Posterior cingulate gyrus (tissue), 11 donors: ENCODE measurements around the gene UBL3.

Experiments used
- DNase-seq, 10 donors: peaks; one replicate each; pipeline versions ENCODE4 v3.0.0 to v3.0.0-alpha.2; 2020 to 2021; ENCODE audit warnings: mixed read lengths in 3 of 10
- intact Hi-C: fragments of 100-400 bp; cut with DNase I; formaldehyde crosslinking; loops from one replicate; pipeline ENCODE4 v1.15.1; 2023

The UBL3 gene

DNA sequence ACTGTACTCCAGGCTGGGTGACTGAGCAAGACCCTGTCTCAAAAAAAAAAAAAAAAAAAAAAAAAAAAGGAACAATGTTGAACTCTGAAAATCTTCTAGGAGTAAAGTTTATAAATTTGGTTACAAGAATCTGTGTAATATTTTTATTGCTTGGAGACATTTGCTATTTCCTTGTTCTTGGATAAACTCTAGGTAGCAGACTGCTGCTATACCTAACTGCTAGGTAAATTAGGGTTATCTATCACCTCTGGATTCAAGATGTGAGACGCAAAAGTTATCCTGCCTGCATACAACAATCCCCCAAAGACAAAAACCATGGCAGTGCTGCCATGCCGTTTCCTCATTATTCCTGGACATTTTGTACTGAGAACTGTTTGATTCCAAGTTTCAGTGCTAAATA lies 33.7 kb downstream of the UBL3 start:
- intact Hi-C loops: no loop called here
- DNase-seq: no peak

DNA sequence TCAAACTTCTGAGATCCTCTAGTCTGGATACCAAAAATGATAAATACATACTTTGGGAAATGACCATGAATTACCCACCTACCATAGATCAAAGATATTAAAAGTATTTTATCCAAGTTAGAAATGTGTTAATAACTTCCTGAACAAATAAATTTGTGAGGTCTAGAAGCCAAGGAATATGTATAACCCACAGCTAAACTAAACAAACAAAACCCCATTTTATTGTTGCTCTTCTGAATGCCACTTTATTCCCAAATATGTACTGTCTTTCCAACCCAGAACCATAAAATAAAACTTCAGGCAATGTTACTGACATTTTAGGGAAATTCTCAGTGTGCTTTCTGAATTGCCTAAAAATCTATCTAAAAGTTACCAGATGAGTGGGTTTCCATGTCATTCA lies 35.1 kb downstream of the UBL3 start:
- intact Hi-C loops: no loop called here
- no peak for DNase-seq

DNA sequence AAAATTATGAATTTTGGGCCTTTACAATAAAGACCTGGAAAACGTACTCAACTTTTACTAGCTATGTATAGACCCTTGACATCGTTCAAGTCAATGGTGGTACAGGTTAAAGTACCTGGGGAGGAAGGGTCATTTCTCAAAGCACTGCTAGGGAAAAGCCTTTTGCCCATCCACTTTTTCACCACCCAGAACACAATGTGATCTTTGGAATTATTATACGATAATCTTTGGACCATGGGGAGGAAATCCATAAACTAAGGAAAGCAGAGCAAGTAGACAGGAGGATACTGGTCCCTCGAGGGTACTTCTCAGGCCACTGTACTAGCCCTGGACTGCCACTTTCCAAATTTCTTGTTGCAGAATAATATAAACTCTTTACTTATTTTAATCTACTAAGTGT lies 39.5 kb downstream of the UBL3 start:
- intact Hi-C loops: no loop called here
- DNase-seq: no peak

DNA sequence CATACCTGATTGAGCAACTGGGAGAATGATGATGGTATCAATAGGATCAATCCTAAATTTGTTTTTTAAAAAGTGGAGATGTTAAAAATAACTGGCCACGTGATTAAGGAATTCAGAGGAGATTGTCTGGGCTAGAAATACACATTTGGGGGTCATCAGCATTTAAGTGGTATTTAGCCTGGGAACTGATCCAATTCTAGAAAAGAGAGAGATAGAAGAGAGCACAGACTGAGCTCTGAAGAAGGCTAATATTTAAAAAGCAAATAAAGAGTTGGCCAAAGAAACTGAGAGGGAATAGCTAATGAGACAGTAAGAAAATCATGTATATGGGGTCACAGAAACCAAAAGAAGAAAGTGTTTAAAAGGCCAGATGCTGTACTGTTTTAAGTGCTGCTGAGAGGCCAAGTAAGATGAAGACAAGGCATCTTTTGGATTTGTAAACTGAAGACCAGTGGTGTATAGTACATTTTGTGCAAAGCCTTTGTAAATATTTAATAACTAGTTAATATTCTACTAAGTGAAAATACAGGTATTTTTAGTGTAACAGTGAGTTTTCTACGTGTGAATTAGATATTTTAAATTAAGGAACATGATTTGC lies 40.2 kb downstream of the UBL3 start:
- no peak for DNase-seq
- intact Hi-C loops: no loop called here

DNA sequence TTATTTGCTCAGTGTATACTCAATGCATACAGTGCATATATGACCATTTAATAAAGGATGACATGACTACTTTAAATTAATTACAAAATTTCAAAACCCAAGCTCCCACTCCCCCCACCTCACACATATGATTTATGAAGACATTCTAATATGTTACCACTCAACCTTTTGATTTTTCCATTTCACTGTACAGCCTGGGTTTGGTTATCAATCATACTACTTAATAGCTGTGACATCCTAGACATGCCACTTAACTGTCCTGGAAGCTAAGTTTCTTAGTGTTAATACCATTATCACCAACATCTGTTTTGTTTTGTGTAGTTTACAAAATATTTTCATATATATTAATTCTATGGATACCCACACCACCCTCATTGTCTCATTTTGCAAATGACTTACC lies 42.2 kb downstream of the UBL3 start:
- DNase-seq: no peak
- intact Hi-C loops: no loop called here

DNA sequence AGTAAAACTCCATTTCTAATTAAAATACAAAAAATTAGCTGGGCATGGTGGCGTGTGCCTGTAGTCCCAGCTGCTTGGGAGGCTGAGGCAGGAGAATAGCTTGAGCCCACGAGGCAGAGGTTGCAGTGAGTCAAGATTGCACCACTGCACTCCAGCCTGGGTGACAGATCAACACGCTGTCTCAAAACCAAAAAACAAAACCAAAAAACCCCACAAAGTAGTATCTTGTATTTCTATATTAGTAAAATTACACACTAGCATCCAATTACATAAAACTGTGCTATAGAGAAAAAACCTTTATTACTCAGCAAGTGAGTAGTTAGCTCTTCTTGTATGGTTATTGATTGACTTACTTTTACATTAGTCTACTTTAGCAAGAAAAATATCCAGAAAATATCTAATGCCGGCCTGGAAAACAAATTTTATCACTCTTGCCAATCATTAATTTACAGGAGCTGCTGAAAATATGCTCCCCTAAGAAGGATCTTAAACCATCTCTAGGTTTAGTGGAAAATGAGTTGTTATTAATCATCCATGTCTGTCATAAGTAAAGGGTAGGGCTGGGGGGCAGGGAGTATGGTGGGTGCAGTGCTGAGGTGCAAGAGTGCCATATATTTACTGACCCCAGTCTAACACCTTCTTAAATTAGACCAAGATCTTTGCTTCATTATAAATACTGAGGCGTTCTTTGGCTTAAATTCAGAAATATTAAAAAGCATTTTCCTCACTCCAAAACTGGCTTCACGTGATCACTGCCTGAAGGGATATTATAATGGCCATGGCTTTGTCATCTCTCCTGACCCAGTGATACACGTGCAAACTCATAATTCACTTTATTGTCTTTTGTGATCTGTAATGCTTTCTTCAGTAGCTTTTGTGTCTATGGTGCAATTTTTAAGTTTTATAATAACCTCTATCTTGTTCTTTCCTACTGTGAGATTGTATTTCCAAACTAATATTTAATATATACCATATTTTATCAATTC lies 44.1 kb downstream of the UBL3 start:
- DNase-seq: no peak
- intact Hi-C loops: no loop called here

DNA sequence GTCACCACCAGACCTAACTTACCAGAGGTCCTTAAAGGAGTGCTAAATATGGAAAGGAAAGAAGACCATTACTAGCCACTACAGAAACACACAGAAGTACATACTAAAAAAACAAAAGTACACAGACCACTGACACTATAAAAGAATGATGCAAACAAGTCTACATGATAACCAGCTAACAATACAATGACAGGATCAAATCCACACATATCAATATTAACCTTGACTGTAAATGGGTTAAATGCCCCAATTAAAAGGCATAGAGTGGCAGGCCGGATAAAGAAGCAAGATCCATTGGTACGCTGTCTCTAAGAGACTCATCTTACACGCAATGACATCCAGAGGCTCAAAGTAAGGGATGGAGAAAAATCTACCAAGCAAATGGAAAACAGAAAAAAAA lies 47.2 kb downstream of the UBL3 start:
- DNase-seq: no peak
- intact Hi-C loops: no loop called here

DNA sequence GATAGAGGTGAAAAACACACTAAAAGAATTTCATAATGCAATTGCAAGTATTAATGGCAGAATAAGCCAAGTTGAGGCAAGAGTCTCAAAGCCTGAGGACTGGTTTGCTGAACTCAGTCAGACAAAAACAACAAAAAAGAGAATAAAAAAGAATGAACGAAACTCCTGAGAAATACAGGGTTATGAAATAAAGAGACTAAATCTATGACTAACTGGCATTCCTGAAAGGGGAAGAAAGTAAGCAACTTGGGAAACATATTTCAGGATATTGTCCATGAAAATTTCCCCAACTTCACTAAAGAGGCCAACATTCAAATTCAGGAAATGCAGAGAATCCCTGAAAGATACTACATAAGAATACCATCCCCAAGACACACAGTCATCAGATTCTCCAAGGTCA lies 47.8 kb downstream of the UBL3 start:
- intact Hi-C loops: no loop called here
- no peak for DNase-seq

DNA sequence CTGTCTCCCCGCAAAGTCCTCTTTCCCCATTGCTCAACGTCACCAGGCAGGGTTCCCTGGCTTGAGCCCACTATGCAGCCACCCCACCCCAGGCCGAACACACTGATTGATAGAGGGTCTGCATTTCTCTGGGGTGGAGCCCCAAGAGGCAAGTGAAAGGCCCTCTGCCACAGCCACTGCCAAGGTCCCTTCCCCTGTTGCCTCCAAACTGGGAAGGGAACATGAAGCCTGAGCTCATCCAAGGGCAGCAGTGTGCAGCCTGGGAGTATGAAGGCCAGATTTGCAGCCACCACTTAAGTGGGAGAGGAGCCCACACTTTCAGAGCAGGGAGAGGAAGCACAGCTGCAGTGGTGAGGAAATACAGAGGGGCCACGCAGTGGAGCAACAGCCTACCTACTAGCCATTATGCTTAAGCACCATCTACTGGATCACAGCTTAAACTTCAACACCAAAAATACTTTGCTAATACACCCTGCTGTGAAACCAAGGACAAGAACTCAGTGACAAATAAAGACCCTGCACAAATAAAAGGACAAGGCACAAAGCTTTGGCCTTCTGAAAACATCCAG lies 48.6 kb downstream of the UBL3 start:
- DNase-seq: peak in 2 of 10 donors; percentile 33 to 70
- intact Hi-C loops: no loop called here

DNA sequence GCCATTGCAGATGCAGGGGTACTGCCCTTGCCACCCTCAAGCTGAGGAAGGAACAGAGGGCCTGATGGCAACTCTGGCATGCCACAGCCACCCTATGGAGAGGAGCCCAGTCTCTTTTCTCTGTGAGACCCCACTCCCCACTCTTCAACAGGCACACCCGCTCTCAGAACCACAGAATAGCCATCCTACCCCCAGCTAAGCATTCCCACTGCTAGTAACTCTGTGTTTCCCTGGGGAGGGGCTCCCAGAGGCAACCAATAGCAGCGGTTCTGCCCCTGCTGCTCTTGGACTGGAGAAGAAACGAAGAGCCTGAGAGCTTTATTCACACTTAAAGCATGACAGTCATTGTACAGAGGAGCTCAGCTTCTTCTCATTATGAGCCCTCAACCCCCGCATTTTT lies 49.3 kb downstream of the UBL3 start:
- no peak for DNase-seq
- intact Hi-C loops: no loop called here

DNA sequence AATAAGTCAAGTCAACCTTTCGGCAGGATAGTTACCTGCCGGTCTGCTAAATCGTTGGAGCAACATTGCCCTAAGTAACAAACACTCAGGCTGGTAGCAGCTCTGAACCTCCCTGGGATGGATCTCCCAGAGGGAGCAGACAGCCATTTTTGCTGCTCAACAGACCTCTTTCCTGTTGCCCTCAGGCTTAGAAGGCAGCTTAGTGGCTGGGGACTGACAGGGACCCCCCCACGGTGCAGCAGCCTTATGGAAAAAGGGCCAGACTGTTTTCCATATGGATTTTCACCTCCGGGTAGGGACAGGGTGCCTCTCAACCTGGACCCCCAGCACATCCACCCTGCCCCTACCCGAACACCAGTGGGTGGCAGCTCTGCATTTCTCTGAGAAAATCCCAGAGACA lies 49.7 kb downstream of the UBL3 start:
- intact Hi-C loops: no loop called here
- DNase-seq: no peak

DNA sequence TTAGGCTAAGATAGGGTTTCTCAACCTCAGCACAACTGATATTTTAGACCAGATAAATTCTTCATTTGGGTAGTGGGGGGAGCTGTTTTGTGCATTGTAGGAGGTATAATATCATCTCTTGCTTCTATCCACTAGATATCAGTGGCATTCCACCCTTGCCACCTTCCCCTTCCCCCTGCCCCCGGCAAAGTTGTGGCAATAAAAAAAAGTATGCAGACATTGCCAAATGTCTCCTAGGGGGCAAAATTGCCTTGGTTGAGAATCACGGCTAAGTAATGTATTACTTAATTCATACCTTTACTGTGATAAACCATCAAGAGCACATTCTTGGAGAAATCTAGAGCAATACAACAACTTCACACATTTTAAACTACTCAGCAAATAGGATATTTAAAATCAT lies 51.4 kb downstream of the UBL3 start:
- intact Hi-C loops: no loop called here
- no peak for DNase-seq

DNA sequence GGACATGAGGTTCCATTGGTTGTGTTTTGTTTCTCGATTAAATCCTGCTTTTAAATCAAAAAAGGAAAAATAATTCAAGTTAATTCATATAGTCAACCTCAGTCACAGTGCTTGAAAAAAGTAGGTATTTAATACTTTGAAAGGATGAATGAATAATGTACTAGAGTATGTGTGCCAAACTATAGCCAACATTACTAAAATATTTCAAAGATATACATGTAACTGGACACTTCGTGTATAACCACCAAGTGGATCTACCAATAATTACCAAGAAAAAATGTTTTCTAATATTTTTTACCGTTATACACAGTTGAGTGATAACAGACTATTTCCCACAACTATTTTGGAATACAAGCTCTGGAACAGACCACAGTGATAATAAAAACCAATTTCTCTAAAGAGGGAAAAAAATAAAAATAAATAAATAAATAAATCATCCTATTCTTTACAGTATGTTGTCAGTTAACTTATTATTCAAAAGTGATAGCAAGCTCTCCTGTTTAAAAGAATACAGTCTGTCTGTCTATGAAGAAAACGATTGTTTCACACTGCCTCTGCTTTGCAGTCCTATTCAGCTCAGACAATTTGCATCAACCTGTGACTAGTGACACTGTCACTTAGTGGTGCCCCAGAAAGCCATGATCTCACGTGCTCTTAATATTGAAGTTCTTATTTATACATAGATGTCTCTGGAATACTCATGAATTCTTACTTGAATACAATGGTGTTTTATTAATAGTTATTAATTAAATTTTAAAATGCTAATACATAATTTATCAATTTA lies 58.2 kb downstream of the UBL3 start:
- no peak for DNase-seq
- intact Hi-C loops: no loop called here

DNA sequence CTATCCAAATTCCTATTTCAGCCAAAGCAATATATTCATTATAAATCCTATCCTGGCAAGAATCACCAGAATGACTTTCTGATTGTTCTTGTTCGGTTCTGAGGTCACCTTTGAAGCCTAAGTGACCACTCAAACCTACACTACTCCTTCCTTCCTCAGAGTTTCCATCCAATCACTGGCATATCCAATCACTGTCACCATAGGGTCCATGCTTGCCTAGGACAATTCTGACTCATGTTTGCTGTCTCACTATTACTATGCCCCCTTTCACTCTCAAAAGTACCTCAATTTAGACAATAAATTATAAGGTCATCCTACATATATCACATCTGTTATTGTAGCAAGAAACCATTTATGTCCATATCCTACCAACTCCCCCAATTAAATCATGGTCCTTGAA lies 58.9 kb downstream of the UBL3 start:
- intact Hi-C loops: no loop called here
- no peak for DNase-seq

DNA sequence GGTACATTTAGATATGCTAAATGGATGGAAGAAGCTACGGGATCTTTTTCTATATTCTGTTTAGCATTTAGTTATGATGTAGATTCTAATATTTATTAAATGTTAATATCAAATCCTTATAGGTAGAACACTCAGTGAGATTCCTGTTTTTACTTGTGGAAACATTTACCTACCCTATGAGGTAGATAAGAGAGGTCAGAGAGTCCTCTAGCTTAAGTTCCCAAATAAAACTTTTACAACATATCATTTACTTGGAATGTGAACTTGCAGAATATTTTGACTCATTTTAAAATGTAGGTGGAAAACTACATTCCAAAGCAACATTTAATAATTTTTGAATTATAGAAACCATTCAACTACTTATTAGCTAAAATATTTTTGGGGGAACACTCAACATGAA lies 63.7 kb downstream of the UBL3 start:
- intact Hi-C loops: no loop called here
- no peak for DNase-seq

DNA sequence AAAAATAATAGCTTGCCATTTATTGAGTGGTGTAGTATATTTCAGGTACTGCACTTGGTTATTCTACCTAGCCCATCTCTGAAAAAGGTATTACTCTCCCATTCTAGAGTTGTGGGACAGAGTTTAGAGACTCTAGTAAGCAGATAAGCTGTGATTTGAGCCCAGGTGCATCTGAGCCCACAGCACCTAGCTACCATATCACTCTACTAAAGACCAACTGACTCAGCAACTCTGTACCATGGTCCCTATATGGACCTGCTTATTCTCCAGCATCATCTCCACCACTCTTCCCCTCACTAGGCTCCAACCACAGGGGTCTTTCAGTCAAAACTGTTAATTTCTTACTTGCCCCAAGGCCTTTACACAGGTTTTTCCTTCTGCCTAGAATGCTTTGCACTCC lies 64.4 kb downstream of the UBL3 start:
- DNase-seq: no peak
- intact Hi-C loops: no loop called here

DNA sequence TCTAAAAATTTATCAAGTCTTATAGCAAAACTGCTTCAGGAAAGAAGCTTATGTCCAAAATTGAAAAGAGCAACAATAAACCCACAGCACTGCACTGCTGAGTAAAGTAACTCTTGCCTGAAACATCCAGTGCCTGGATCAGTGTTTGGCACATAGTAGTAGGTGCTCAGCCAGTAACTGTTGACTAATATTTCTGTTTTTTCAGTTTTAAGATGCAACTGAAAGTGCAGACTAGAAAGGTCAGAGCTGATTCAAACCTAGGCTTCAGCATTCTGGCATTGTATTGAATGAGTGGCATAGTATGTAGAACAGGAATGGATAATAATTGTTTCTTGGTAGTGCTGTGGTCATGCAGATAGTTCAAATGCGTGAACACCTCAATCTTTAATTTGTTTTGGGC lies 67.6 kb downstream of the UBL3 start:
- no peak for DNase-seq
- intact Hi-C loops: no loop called here

DNA sequence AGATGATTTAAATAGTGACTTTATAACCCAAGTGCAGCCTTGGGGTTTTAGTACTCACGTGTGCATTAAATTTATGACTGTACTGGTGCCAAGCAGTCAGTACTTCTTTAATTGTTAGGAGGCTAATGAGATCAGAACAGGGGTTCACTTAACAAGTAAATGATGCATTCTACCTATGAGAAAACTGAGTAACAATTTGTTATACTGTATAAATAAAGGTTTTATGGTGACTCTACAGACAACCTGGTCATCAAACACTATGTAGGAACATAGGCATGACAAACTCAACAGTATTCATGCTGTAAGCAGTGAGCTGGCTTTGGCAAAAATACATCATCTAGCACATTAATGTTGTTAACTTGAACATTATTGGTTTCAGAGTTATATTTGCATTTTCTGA lies 75.6 kb downstream of the UBL3 start:
- DNase-seq: no peak
- intact Hi-C loops: no loop called here

DNA sequence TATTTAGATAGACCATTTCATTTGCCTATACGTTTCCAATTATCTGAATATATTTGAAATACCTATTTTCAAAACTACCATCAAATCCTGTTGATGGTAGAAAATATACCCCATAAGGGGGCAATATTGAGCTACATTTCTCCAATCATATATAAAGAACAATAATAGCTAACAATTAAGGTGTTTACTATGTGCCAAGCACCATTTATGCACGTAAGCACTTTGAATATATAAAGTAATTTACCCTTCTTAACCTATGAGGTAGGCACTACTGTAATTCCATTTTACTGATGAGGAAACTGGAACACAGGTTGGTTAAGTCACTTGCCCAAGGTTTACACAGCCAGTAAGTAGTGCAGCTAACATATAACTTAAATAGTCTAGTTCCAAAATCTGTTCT lies 79.2 kb downstream of the UBL3 start:
- intact Hi-C loops: loop anchor here (2.0 kb wide), 1 partner anchor 344 kb away; no protein-coding TSS in a partner anchor
- DNase-seq: no peak

DNA sequence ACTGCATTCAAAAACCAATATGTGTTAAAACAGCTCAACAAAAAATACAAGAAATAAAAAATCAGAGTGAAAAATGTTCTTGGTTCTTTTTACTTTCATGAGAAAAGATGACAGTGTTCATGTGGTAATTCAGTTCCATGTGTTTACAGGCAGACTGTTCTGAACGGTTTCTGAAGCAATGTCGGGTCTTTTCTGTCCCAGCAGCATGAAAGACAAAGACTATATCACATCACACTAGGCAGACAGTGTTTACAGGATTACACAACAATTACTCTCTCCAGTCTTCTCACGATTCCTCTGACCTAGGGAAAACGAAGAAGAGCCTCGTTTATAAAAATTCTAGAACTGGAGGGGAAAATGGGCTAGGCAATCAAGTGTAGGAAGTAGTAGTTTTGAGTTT lies 83.4 kb downstream of the UBL3 start:
- DNase-seq: no peak
- intact Hi-C loops: no loop called here
